B cell (primary cell): Measurements from ENCODE around the gene LKAAEAR1.

Experiments
- EZH2 ChIP-seq: IDR thresholded peaks from 2 replicates; pipeline ENCODE4 v1.6.1; 2012; ENCODE audit warnings: borderline replicate concordance, low read depth, mild to moderate bottlenecking, moderate library complexity, low read length; ENCODE audit not compliant: insufficient read depth, poor library complexity, severe bottlenecking
- TF ChIP-seq, protein P1 (sequence below): fragments of 200-600 bp; IDR thresholded peaks from one replicate; pipeline ENCODE4 v1.8.0; 2022; ENCODE audit warnings: antibody characterized with exemption, mild to moderate bottlenecking

GRCh38 chr20:64072498-64073063, 11.6 kb downstream of the LKAAEAR1 start:
- TF ChIP-seq, protein P1, sequence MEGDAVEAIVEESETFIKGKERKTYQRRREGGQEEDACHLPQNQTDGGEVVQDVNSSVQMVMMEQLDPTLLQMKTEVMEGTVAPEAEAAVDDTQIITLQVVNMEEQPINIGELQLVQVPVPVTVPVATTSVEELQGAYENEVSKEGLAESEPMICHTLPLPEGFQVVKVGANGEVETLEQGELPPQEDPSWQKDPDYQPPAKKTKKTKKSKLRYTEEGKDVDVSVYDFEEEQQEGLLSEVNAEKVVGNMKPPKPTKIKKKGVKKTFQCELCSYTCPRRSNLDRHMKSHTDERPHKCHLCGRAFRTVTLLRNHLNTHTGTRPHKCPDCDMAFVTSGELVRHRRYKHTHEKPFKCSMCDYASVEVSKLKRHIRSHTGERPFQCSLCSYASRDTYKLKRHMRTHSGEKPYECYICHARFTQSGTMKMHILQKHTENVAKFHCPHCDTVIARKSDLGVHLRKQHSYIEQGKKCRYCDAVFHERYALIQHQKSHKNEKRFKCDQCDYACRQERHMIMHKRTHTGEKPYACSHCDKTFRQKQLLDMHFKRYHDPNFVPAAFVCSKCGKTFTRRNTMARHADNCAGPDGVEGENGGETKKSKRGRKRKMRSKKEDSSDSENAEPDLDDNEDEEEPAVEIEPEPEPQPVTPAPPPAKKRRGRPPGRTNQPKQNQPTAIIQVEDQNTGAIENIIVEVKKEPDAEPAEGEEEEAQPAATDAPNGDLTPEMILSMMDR, result no peak
- TF ChIP-seq EZH2, result no peak
